Activated CD4-positive, alpha-beta memory T cell treated with anti-CD3 and anti-CD28 coated beads for 36 hours (primary cell): ENCODE results near the gene IQSEC2. TPM values are rescaled to one million over a fixed set of nuclear protein-coding genes. Genes with fewer than 3 reads are reported as not detected.
A peak's percentile ranks its signal among the peaks of the same experiment; 100 is the strongest.

ENCODE experiments used
- CTCF ChIA-PET: fragments of 350-600 bp; sonication (Branson Sonifier 250); formaldehyde crosslinking; loops from one replicate; lab custom pipeline; 2021; ENCODE audit warnings: antibody characterized with exemption, inconsistent platforms; lab: Charles Lee
- POLR2A ChIA-PET: fragments of 350-600 bp; sonication (Branson Sonifier 250); formaldehyde crosslinking; loops from one replicate; lab custom pipeline; 2021; ENCODE audit warnings: antibody characterized with exemption; lab: Charles Lee
- DNase-seq: peaks from one replicate; pipeline ENCODE4 v3.0.0-alpha.2; 2020
- H3K27ac Mint-ChIP-seq: one replicate; pipeline ENCODE4 v1.8.0; 2021; ENCODE audit warnings: mixed read lengths
- H3K27me3 Mint-ChIP-seq: one replicate; pipeline ENCODE4 v1.8.0; 2021; ENCODE audit warnings: mixed read lengths
- H3K36me3 Mint-ChIP-seq: one replicate; pipeline ENCODE4 v1.8.0; 2021; ENCODE audit warnings: mixed read lengths
- H3K4me1 Mint-ChIP-seq: one replicate; pipeline ENCODE4 v1.8.0; 2021; ENCODE audit warnings: low read depth, mixed read lengths
- H3K4me3 Mint-ChIP-seq: one replicate; pipeline ENCODE4 v1.8.0; 2021; ENCODE audit warnings: mild to moderate bottlenecking, mixed read lengths
- H3K9me3 Mint-ChIP-seq: one replicate; pipeline ENCODE4 v1.8.0; 2021; ENCODE audit warnings: mixed read lengths
- intact Hi-C: fragments of 100-400 bp; cut with micrococcal nuclease; formaldehyde crosslinking; loops from one replicate; pipeline ENCODE4 v1.15.1; 2023
- total RNA-seq, 2 experiments: library from RNA; stranded (reverse); gene quantifications; one replicate each; pipeline ENCODE4 v1.2.3, GENCODE V29; 2021

IQSEC2 gene
- total RNA-seq, 2 experiments from 2014 or later: 0.39 to 0.74 TPM

DNA sequence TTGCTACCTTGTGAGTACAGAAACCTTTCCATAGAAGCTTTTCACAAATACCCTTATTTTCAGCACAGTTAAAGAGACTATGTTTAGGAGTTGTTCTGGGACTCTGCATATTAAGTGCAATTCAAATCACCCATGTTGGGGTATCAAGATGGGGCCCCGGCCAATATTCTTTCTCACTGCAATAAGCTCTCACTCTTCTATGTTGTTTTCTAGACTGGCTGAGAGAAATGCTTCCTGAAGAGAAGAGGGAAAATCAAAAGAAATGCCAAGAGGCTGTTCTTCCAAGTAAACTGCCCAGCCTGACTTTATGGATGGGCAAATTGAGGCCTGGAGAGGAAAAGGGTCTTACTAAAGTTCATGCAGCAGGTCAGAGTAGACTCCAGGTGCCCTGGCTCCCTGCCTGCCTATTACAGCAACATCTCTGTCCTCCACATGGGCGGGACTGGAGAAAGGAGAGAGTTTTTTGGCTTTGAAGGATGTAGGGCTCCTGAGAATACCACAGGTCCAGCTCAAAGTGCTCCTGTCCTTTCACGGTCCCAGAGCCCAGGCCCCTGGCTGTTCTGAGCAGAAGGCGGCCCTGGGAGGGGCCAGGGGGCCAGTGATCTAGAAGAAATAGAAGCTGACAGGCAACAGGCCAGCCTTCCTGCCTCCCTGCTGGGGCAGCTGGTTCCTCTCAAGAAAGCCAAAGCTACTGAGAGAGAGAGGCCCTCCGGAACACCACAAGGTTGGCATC lies 745 bp upstream of the IQSEC2 start:
- H3K36me3 Mint-ChIP-seq: no peaks in the 10 kb centered on the region
- peaks cover 8% of the 10 kb centered on the region for H3K4me1 Mint-ChIP-seq
- H3K9me3 Mint-ChIP-seq: no peaks in the 10 kb centered on the region
- no peak overlapping the region for H3K27ac Mint-ChIP-seq
- intact Hi-C loops: loop anchor here (10.0 kb wide), 1 partner anchor 153 kb away; the partner anchor contains the start of gene HSD17B10
- CTCF ChIA-PET: interaction anchor here (1.1 to 1.9 kb wide), 5 partner anchors 8 to 200 kb away, joined by 3 to 9 read pairs (median 3); no protein-coding TSS in a partner anchor
- no peak for DNase-seq
- no peak overlapping the region for H3K4me3 Mint-ChIP-seq
- no peaks in the 10 kb centered on the region for H3K27me3 Mint-ChIP-seq
- POLR2A ChIA-PET: no interaction called here

DNA sequence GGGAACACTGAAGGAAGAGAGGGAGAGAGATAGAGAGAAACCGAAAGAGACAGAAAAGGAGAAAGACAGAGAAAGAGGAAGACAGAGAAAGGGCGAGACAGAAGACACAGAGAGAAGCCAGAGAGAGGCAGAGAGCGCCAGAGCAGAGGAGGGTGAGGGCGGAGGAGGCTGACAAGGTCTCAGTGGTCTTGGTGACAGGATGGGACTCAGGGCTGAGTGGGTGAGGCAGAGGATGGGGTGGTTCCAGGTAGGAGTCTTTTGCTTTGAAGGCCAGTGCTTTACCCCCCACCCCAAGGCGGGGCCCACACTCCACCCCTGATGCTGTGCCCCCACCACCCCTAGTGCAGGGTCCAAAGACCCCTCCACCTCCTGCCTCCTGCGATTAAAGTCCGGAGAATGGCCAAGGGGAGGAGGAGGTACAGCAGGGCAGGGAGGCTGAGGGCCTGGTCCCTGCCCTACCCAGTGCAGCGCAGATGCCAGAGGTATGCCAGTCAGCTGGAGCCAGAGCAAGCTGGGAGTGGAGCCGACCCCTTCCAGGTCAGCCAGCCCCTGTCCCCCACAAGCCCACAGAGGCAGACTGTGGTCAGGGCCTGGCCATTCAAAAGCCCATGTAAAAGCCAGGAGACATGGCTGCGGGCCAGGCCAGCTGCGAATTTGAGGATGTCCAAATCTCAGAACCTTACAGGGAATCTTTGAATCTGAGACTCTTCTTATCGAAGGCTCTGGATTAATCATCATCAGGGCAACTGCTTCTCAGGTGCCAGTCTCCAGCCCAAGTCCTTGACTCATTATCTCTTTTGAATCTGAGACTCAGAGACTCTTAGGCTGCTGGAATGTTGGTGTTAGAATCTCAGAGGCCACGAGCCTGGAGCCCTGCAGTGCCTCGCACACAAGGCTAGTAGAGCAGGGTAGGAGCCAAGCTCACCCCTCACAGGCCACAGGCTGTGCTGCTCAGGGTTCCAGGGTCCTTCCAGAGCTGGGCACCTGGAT lies 758 bp downstream of the IQSEC2 start:
- DNase-seq: no peak
- H3K4me3 Mint-ChIP-seq: no peak overlapping the region

DNA sequence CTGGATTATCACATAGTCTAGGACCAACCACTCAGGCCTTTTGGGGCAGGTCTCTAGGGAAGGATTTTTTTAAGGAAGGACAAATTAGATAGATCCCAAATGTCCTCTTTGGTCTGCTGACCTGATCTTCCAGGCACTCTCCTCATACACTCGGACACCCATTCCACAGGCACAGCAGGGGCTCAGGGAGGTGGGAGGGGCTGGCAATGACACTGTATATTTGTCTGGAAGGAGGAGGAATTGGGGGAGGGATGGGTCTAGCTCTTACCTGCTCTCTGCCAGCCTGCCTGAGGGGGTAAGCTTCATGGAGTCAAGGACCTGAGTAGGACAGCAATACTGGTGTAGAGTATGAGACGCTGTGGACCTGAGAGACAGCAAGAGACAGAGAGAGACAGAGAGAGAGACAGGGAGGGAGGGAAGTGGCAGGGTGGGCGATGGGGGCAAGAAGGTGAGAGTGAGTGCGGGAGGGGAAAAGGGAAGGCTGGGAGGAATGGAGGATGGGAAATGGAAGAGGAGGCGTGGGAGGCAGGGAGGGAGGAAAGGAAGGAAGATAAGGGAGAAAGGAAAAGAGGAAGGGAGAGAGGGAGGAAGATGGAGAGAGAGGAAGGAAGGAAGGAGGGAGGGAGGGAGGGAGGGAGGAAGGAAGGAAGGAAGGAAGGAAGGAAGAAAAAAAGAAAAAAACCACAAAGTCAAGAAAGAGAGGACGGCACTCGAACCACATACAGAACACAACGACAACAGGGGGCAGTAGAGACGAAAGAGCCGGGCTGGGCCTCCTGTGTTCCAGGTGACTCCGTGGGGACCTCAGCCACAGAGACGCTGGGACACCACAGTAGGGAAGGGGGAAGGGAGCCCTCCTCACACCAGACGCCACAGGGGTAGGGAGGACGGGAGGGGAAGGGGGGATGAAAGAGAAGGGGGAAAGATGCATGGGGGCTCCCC lies 1.8 kb downstream of the IQSEC2 start:
- ChIA-PET CTCF (interaction anchor here (0.6 to 1.3 kb wide), 4 partner anchors 38 to 176 kb away, joined by 3 to 4 read pairs (median 3); no protein-coding TSS in a partner anchor), POLR2A (no interaction called here)
- intact Hi-C loops: loop anchor here (10.0 kb wide), 1 partner anchor 155 kb away; the partner anchor contains the start of gene HSD17B10
- Mint-ChIP-seq H3K36me3 (no peaks in the 10 kb centered on the region), H3K27me3 (no peaks in the 10 kb centered on the region), H3K27ac (no peak overlapping the region), H3K4me1 (peaks cover 6% of the 10 kb centered on the region), H3K9me3 (no peaks in the 10 kb centered on the region), H3K4me3 (no peak overlapping the region)
- DNase-seq: peak; percentile 35

More for the DNA sequence above, 758 bp downstream of the IQSEC2 start:
- H3K27me3 Mint-ChIP-seq: no peaks in the 10 kb centered on the region
- H3K36me3 Mint-ChIP-seq: no peaks in the 10 kb centered on the region
- CTCF ChIA-PET: interaction anchor here (0.6 to 1.4 kb wide), 4 partner anchors 10 to 174 kb away, joined by 3 to 4 read pairs (median 3); no protein-coding TSS in a partner anchor
- intact Hi-C loops: loop anchor here (10.0 kb wide), 1 partner anchor 154 kb away; the partner anchor contains the start of gene HSD17B10
- H3K9me3 Mint-ChIP-seq: no peaks in the 10 kb centered on the region
- peaks cover 6% of the 10 kb centered on the region for H3K4me1 Mint-ChIP-seq
- POLR2A ChIA-PET: no interaction called here
- no peak overlapping the region for H3K27ac Mint-ChIP-seq

DNA sequence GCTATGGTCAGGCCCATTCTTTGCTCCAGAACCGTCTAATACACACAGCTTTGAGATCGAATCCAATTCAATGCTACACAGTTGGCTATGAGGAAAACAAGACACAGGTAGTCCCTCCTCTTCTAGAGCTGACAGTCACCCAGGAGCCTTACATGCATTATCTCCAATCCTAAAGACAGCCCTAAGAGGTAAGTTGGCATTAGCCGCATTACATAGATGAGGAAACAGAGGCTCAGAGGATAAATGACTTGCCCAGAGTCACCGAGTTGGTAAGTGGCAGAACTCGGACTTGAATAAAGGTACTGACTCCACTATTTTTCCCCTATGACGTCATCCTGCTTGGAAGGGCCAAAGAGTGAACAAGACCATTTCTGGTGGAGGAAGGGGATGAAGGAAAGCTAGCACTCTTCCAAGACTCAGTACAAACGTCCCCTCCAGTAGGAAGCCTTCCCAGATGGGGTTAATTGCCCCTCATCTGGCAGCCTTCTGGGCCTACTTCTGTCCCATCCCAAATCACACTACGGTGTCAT lies 8.5 kb downstream of the IQSEC2 start:
- DNase-seq: no peak
- Mint-ChIP-seq H3K36me3 (no peaks in the 10 kb centered on the region), H3K27me3 (no peaks in the 10 kb centered on the region), H3K4me3 (no peak overlapping the region), H3K4me1 (no peaks in the 10 kb centered on the region), H3K27ac (no peak overlapping the region), H3K9me3 (no peaks in the 10 kb centered on the region)
- intact Hi-C loops: no loop called here
- CTCF ChIA-PET: interaction anchor here (2.2 kb wide), 1 partner anchor 12 kb away, joined by 8 read pairs; no protein-coding TSS in a partner anchor
- POLR2A ChIA-PET: no interaction called here

DNA sequence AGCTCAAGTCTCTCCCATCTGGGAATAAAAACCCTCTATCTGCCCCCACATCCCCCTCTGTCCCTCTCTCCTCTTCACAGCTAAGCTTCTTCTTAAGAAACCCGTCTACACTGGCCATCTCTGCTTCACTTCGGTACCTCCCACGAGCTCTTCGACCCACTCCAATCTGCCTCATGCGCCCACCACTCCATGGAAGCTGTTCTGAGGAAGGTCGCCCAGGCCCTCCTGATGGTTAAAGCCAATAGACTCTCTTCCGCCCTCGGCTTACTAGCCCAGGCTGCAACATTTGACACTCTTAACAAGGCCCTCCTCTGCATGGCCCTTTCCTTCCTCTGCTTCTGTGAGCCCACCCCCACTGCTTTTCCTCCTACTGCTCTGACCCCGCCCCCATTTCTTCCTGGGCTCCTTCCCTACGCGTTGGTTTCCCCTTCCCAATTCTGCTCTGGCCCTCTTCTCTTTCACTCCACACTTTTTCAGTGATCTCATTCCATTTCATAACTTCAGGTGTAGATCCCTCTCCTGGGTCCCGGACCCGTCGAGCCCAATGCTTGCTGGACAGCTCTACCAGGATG lies 11.8 kb downstream of the IQSEC2 start:
- Mint-ChIP-seq H3K4me3 (no peak overlapping the region), H3K9me3 (no peaks in the 10 kb centered on the region), H3K4me1 (peaks cover under 1% of the 10 kb centered on the region), H3K27me3 (no peaks in the 10 kb centered on the region), H3K27ac (no peak overlapping the region), H3K36me3 (no peaks in the 10 kb centered on the region)
- intact Hi-C loops: no loop called here
- ChIA-PET POLR2A (no interaction called here), CTCF (interaction anchor here (0.6 to 1.3 kb wide), 2 partner anchors 30 to 823 kb away, joined by 3 read pairs; no protein-coding TSS in a partner anchor)
- no peak for DNase-seq

DNA sequence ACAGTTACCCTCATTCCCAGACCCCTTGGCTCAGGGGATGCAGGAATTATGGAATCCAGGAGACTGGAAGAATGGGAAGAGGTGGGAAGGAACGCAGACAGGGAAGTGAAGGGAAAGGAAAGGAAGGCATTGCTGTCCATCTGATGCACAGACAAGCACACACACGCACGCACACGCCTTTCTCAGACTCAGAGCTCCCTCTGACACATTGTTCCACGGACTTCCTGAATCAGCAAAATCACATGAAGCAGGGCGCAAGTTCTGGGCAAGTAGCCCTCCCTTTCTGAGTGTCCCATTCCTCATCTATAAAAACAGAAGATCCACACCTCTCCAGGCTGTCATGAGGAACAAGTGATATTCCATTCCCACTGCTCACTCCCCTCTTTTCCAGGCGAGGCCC lies 13.2 kb downstream of the IQSEC2 start:
- ChIA-PET CTCF (no interaction called here), POLR2A (no interaction called here)
- DNase-seq: no peak
- no peaks in the 10 kb centered on the region for H3K36me3 Mint-ChIP-seq
- H3K9me3 Mint-ChIP-seq: no peaks in the 10 kb centered on the region
- H3K4me3 Mint-ChIP-seq: no peak overlapping the region
- no peak overlapping the region for H3K27ac Mint-ChIP-seq
- H3K27me3 Mint-ChIP-seq: no peaks in the 10 kb centered on the region
- intact Hi-C loops: no loop called here
- peaks cover 14% of the 10 kb centered on the region for H3K4me1 Mint-ChIP-seq

DNA sequence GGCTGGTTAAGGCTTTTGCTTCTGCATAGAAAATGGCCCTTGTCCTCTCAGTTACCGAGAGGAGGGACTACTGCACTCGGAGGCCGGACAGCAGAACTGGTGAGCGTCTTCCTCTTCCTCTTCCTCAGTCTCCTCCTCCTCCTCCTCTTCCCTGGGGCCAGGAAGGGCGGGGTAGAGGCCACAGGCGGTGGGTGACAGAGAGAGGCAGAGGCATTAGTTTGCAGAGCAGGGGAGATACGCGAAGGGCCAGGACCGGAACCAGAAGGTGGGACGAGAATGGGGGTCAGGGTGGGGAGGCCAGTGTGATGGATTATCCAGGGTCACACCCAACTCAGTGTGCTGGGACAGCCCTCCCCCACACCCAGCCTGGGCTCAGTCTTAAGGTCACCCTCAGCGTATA lies 14.5 kb downstream of the IQSEC2 start:
- POLR2A ChIA-PET: no interaction called here
- no peak for DNase-seq
- CTCF ChIA-PET: no interaction called here
- Mint-ChIP-seq H3K4me1 (peaks cover 24% of the 10 kb centered on the region), H3K27ac (no peak overlapping the region), H3K27me3 (no peaks in the 10 kb centered on the region), H3K9me3 (no peaks in the 10 kb centered on the region), H3K36me3 (no peaks in the 10 kb centered on the region), H3K4me3 (no peak overlapping the region)
- intact Hi-C loops: no loop called here

DNA sequence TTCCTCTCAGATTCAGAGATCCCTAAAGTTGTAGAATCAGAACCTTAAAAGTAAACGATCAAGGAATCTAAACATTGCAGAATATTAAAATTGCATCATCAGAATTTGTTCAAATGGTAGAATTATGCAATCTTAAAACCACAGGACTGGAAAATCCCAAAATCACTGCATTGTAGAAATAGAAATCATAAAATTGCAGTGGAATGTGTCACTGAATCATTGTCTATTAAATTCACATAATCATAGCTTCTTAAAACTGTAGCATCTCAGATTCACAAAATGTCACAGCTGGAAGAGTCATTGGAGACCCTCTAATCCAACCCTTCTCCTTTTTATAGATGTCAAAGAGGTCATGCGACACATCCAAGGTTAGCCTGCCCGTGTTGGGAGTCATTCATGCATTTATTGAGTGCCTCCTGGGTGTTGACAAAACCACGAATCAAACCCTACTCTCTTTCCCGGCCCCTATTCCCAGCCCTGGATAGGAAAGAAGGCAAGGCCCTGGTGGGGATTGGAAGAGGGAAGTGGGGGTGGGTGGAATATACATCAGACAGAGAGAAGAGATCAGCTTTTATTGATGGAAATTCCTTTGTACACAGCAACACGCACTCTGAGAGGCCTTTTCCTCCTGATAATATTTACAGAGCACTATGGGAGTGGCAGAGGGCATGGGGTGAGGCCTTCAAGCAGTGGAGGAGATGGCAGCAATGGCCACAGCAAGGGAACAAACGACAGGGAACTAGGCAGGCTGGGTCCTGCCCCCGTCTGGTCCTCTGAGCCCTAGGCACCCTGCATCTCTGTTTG lies 15.4 kb downstream of the IQSEC2 start:
- ChIA-PET POLR2A (no interaction called here), CTCF (no interaction called here)

DNA sequence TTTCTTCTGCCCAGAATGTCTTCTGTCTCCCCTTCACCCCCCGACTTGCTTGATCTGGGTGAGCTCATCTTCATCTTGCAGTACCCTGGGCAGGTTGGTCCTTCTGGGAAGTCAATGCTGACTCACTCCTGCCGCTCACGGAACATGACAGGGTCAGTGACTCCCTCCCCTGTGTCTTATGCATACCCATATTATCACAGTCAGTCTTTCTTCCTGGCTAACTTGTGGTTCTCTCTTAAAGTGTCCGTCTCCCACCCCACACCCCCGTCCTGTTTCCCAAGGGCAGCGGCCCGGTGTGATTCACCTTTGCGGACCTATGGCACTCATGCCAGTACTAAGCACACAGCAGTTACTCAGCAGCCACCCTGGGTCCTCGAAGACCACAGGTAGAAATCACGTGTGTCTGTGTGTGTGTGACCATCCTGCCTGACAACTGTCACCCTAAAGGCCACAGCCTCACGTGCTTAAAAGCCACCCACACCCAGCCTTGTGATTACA lies 17.7 kb downstream of the IQSEC2 start:
- CTCF ChIA-PET: interaction anchor here (1.5 kb wide), 1 partner anchor 21 kb away, joined by 4 read pairs; no protein-coding TSS in a partner anchor
- H3K27me3 Mint-ChIP-seq: no peaks in the 10 kb centered on the region
- POLR2A ChIA-PET: interaction anchor here (1.3 kb wide), 1 partner anchor 38 kb away, joined by 5 read pairs; no protein-coding TSS in a partner anchor
- H3K27ac Mint-ChIP-seq: peak overlapping the region; percentile 50
- no peaks in the 10 kb centered on the region for H3K9me3 Mint-ChIP-seq
- H3K4me3 Mint-ChIP-seq: peak overlapping the region; percentile 6
- DNase-seq: peak; percentile 80
- peaks cover 30% of the 10 kb centered on the region for H3K4me1 Mint-ChIP-seq
- H3K36me3 Mint-ChIP-seq: no peaks in the 10 kb centered on the region
- intact Hi-C loops: no loop called here

More for the DNA sequence above, 15.4 kb downstream of the IQSEC2 start:
- DNase-seq: no peak
- Mint-ChIP-seq H3K9me3 (no peaks in the 10 kb centered on the region), H3K27me3 (no peaks in the 10 kb centered on the region), H3K4me3 (no peak overlapping the region), H3K4me1 (peaks cover 30% of the 10 kb centered on the region), H3K36me3 (no peaks in the 10 kb centered on the region), H3K27ac (no peak overlapping the region)
- intact Hi-C loops: no loop called here

DNA sequence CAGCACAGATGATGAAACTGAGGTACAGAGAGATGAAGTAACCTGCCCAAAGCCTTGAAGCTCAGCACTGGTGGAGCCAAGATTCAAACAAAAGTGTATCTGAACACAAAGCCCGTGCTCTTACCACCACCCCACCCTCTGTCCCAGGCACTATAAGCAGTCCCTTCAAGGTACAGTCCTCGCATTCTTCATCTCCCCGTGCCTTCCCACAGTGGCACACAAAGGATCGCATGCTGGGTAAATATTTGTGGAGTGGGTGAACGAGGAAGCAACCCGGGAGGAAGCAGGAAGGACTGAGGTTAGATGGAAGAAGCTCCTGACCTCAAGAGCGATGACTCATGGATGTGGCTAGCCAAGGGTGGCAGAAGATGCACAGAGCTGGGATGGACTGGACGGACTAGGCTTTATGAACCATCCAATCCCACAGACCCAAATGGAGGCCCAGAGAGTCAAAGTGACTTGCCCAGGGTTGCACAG lies 18.4 kb downstream of the IQSEC2 start:
- H3K4me1 Mint-ChIP-seq: peaks cover 30% of the 10 kb centered on the region
- no peak overlapping the region for H3K27ac Mint-ChIP-seq
- intact Hi-C loops: no loop called here
- no peak overlapping the region for H3K4me3 Mint-ChIP-seq
- ChIA-PET POLR2A (interaction anchor here (1.3 kb wide), 1 partner anchor 38 kb away, joined by 5 read pairs; no protein-coding TSS in a partner anchor), CTCF (interaction anchor here (1.4 to 1.5 kb wide), 2 partner anchors 21 to 23 kb away, joined by 3 to 4 read pairs; no protein-coding TSS in a partner anchor)
- H3K36me3 Mint-ChIP-seq: no peaks in the 10 kb centered on the region
- peak; percentile 38 for DNase-seq
- no peaks in the 10 kb centered on the region for H3K9me3 Mint-ChIP-seq
- H3K27me3 Mint-ChIP-seq: no peaks in the 10 kb centered on the region
